CD4-positive, alpha-beta T cell treated with Interleukin-17A for 1 hour (primary cell): ENCODE data around the gene WAS.
"Not testable (repeated sequence)": the region's sequence is repeated elsewhere in the genome, so short reads cannot be mapped to it uniquely, and the experiment has no call there.

ENCODE experiments used
- DNase-seq: peaks from one replicate; pipeline ENCODE4 v3.0.0-alpha.2; 2020

Gene WAS

DNA sequence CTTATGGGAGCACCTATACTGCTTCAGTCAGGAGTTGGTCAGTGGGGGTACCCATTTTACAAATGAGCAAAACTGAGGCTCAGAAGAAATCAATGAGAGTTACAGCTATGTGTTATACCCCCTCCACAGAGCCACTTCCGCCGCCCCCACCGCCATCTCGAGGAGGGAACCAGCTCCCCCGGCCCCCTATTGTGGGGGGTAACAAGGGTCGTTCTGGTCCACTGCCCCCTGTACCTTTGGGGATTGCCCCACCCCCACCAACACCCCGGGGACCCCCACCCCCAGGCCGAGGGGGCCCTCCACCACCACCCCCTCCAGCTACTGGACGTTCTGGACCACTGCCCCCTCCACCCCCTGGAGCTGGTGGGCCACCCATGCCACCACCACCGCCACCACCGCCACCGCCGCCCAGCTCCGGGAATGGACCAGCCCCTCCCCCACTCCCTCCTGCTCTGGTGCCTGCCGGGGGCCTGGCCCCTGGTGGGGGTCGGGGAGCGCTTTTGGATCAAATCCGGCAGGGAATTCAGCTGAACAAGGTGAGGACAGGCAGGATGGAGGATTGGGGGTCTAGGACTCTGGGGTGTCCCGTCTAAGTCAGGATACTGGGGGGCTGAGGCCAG is 5.0 kb downstream of the WAS start:
- no peak for DNase-seq

DNA sequence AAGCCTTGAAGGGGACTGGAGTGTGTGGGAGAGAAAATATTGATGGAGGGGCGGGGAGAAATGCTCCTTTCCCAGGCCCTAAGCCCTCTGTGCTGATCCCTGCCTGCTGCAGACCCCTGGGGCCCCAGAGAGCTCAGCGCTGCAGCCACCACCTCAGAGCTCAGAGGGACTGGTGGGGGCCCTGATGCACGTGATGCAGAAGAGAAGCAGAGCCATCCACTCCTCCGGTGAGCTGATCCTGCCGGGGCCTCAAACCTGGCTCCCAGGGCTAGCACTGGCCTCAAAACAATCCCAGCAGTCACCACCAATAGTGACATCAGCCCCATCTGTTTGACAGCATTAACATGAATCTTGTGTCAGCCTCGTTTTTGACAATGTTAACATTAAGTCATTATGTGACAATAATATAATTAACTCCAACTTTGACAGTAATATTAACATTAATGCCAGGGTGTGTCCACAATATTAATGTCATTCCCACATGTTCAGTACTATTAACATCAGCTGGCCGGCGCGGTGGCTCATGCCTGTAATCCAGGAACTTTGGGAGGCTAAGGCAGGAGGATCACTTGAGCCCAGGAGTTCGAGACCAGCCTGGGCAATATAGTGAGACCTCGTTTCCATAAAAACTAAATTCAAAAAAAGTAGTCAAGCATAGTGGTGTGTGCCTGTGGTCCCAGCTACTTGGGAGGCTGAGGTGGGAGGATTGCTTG is 5.8 kb downstream of the WAS start:
- DNase-seq = no peak

DNA sequence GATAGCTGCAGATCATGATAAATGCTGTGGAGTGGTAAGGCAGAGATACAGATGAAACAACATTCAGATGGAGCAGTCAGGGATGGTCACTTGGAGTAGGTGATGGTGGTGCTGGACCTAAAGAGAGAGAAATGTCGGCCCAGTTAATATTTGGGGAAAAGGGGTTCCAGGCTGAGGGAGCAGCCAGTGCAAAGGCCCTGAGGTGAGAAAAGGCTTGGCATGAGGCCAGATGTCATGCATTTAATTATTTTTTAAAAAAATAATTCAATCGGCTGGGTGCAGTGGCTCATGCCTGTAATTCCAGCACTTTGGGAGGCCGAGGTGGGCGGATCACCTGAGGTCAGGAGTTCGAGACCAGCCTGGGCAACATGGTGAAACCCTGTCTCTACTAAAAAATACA is 8.1 kb downstream of the WAS start:
- not testable (repeated sequence) for DNase-seq

DNA sequence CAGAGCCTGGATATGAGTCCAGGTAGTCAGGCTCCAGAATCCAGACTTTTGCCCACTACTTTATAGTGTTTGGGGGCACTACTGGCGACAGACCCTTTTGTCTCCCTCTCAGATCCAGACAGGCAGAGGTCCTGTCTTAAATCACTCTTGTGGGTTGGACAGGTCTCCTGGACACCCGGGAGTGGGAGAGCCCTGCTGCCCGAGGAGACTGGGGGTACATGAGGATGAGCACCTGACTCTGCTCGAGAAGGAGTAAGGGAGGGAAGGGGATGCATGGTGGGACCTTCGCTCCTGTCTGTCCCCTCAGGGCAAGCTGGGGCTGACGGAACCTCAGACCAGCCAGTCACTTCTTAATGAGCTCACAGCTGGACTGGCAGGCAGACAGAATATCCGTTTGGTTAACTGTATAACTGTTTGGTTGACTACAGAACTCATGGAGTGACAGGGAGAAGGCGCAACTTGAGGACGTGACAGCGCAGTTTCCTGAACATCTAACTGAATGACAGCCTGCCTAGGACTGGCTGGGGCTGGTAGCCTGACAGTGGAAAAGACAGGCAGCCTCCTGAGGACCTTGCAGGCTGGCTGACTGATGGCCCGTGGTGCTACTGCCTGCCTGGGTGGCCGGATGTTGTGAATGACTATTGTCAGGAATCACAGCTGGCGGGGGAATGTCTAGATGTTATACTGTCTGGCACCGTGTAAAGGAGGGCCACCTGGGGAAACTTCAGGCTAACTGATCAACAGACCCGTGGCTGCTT is 11.4 kb downstream of the WAS start:
- DNase-seq = no peak

DNA sequence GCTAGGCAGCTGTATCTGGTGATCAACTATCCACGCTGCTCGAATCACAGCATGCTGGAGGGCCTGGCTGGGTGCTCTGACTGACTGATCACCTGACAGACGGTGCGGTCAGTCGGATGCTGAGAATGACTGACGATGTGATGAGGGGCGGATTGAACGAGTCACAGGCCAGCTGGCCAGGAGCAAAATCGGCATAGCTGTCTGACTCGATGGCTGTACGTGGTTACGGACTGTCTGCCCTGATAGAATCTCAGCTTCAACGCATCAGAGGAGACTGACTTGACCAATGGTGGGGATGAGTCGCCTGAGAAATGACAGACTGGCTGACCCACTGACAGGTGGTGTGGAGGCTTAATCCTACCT is 11.9 kb downstream of the WAS start:
- no peak for DNase-seq

DNA sequence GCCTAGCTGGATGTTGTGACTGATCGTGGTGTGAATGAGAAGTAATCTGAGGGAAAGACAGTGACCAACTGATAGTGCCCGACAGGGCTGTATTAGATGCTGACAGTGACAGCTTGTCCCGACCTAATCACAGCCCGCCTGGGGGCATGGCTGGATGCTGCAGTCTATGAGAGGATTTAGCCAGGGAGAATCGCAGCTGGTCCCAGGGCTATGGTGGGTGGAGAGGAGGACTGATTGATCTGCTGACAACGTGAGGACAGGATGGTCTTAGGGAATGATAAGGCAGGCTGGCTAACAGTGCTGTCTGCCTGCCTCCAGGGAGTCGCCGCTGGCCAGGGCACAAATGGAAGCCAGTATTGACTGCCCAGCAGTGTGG is 12.3 kb downstream of the WAS start:
- peak; percentile 3 for DNase-seq

DNA sequence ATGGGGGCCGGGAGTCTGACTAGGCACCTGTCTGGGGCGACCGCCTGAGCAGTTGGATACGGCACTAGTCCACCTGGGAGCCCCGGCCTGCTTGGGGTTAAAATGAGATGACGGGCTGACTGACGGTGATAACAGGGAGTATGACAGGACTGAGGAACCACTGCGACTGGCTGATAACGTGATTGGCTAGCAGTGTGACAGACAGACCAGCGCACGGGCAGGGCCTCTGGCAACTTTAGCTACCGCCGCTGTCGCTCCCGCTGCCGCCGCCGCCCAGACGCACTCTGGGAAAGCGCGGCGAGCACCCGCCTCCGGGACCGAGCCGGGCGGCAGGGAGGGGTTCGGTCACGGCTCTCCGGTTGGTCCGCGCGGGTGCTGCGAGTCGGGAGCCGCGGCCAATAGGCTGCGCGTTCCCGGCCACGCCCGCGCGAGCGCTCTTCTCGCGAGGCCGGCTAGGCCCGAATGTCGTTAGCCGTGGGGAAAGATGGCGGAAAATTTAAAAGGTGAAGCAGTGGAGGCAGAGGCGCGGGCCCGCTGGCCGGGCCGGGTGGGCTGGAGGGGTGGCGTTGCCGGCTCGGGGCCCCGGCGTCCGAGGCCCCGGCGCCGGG is 12.8 kb downstream of the WAS start, which contains the start of gene SUV39H1:
SUV39H1 (plus strand) TSS at position 434 of the 608 bp plus-strand sequence; CDS start at position 485, 51 bp downstream.
- DNase-seq = peak; percentile 90

DNA sequence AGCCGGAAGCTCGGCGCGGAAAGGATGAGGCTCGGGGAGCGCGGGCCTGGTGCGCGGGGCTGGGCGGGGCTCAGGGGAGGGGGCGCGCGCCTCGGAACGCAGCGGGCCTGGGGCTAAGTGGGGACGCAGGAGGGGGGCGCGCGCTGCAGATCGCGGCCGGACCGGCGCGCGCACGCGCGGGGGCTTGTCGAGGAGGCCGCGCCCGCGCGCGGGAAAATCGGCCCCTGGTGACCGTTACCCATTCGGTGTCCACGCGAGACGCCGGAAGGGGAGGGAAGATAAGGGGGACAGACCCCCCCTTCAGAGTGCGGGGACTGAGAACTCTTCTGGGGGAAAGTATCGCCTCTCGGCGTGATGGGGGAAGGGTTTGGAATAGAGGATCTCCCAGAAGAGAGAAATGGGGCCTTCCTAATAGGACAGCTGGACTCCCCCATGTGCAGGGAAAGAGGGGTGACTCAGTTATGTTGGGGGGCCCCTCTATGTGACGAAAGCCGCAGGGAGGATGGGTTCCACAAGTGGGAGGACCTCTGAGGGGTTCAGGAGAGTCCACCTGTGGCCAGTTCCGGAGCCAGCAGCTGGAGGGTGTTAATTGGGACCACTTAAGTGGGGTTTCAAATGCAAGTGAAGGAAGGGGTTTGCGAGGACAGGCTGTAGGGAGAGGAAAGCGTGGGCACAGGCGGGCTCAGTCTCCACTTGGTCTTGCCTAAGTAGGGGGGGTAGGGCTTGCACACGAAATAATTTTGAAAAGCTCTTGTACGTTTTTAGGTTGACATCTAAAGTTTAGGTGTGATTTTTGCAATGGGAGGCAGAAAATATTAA is 13.5 kb downstream of the WAS start:
- peak; percentile 39 for DNase-seq

DNA sequence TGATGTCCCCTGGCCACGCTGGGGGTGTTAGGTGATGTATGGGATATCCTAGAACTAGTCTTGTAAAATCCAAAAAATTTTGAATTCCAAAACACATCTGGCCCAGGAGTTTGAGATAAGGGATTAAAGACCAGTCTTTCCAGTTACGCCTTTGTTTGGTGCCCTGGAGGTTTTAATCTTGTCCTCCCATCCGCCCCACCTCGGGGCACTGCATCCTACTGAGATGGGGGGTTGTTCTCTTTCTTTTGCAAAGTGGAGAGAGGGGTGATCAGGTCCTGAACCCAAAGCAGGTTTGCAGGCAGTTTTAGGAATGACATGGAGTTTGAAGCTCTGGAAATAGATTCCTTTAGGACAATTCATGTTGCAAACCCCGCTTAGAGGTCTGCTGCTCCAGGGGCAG is 14.7 kb downstream of the WAS start:
- no peak for DNase-seq

DNA sequence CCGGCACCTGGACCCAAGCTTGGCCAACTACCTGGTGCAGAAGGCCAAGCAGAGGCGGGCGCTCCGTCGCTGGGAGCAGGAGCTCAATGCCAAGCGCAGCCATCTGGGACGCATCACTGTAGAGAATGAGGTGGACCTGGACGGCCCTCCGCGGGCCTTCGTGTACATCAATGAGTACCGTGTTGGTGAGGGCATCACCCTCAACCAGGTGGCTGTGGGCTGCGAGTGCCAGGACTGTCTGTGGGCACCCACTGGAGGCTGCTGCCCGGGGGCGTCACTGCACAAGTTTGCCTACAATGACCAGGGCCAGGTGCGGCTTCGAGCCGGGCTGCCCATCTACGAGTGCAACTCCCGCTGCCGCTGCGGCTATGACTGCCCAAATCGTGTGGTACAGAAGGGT is 16.6 kb downstream of the WAS start:
- no peak for DNase-seq

DNA sequence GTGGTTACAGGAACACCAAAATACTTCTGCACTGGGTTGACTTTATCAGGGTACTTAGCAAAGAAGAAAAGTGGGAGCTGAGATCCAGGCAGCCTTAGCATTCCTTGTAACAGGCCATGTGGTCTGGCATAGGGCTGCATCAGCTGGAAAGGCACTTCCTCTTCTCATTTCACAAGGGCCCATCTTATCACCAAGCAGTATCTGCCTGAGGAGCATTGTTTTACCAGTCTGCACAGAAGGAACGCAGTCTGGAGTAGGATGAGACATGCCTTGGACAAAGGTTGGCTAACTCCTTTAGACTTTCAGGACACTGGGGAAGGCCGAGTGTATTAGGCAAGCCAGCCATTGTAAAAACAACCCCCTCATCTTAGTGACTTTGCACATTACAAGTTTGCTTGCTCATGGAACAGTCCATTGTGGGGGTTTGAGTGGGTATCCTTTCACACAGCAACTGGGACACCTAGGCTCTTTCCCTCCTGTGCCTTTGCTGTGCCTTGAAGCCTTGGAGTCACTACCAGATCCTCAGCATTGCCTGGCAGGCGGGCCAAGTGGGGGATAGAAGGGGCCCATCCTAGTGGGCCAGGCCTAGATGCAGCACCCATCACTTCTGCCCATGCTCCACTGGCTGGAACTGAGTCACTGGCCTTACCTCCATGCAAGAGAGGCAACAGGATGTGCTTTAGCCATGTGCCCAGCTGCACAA is 17.5 kb downstream of the WAS start:
- DNase-seq = no peak

DNA sequence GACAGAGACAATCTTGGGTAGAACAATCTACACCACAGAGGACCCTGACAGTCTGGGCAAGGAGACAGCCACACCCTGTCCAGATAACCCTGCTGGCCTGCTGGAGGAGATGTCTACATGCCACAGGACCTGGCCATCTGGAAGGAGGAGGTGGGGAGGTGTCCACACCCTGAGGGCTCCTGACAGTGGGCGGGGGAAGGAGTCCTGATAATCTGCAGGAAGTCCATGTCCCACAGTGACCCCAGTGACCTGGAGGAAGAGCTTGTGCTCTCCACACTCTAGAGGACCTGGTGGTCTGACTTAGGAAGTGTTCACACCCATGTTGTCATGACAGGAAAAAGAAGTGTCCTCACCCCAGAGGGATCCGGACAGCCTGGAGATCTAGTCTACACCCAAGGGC is 18.4 kb downstream of the WAS start:
- no peak for DNase-seq

DNA sequence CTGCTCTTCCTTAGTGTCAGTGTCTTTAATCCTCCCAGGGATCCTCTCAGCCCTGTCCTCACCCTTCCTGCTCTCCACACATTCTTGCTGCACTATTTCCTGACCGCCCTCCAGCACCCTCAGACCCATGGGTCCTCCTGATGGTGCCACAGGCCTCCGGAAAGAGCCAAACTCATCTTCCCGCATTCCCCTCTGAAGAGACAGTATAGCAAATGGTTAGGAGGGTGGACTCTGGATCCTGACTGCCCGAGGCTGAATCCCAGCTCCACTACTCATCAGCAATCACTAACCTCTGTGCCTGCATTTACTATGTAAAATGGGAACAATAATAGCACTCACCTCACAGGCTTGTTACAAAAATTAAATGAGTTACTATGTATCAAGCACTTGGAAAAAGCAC is 19.1 kb downstream of the WAS start:
- DNase-seq = no peak

DNA sequence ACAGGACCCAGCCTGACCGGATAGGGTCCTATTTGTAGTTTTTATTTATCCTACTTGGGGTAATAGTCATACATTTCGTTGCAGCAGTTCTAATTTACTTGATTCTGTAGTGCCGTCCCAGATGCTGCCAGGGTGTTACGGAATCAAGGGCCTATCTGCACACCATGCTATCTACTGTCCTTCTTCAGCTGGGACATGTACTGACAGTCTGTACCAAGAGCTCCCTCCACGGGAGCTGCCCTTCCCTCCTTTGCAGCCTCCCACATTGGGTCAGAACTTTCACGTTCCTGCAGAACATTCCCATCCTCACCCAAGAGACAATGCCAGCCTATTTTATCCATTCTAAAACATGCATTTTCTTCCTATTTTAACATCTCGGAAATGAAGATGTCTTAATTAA is 19.6 kb downstream of the WAS start:
- no peak for DNase-seq

DNA sequence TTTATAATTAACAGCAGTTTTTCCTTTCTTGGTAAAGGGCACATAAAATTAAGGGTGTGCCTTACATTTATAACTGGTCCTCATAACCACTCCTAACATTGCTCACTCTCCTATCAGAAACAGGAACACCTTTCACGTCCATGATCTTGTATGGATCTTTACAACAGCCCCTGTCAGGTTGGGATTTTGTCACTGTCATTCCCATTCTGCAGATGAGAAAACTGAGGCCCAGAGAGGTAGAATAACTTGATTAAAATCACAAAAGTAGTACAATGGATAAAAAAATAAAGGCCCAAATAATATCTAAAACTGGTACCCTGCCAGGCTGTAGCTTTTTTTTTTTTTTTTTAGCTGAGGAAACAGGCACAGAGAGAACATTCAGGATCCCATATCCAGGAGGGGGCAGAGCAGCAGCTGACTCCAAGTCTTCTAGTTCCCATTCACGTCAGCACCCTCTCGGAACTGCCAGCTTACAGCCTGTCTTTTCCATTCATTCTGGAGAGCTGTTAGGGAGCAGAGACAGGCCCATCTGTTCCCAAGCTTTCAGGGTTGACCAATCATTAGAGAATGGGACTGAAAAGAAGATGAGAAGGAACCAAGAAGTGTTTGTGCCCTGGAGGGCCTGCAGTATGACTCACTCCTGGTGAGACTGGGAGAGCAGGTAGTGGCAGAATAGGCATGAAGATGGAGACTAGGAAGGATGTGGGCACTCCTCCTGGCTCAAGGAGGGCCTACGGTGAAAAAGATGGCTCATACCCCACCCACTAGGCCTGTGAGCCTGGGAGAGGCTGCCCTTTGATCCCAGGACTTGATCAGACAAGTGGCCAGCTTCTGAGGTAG is 20.3 kb downstream of the WAS start:
- no peak for DNase-seq

DNA sequence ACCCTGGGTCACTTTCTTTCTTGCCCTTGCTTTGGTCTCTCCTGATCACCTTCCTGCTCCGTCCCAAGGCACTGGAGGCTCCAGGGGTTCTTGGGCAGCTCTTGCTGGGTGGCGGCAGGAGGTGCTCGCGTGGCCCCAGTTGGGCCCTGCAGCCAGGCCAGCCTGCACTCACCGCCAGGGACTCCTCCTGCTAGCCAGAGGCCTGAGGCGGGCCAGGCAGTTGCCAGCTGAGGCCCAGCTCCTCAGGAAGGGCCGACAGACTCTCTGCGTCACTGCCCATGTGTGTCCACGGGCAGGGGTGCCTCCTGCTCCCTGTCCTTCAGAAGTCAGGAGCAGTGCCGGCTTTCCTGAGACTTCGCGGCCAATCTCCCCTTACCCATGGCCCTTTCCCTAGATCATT is 22.3 kb downstream of the WAS start:
- DNase-seq = no peak

DNA sequence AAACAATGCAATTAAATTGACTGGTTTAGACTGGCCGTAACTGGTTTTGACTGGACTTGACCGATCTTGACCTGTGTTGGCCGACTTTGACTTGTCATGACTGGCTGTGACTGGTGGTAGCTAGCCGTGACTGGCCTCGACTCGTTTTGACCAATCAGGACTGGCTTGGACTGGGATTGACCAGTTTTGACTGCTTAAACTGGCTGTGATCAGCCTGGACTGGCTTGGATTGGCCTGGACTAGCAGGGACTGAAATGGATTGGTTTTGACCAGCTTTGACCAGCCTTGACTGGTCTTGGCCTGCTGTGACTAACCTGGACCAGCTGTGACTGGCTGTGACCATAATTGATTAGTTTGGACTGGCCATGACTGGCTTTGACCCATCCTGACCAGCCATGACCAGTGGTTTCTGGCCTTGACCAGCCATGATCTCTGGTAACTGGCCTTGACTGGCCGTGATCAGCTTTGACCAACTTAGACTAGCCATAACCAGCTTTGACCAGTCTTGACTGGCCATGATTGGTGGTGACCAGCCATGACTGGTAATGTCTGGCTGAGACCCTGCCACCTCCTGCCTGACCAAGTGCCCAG is 26.0 kb downstream of the WAS start:
- DNase-seq = no peak

DNA sequence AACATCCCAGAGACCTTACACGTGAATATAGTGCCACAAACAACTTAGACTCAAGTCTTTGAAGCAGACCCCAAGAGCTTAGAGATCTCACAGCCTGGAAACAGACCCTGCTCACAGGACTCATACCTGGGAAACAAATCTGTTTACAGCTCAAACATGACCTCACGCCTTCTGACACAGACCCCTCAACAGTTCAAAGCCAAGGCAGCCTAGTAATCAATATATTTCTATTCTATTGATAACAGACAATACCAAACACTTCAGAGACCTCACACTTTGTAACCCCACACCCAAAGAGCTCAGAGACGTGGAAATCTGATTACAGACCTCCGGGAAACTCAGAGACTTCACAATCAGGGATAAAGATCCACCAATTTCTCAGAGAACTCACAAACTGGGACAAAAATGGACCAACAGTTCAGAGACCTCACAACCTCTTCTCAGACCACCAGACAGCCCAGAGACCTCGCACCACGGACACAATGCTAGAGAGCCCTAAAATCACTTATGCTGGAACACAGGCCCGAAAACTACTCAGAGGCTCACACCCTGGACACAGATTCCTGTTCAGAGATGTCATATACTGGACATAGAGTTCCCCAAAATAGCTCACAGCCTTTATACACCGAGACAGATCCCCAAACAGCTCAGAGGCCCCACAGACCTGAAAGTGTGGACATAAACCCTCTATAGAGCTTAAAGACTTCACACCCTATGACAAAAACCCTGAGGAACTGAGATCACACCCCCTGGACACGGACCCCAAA is 27.7 kb downstream of the WAS start:
- no peak for DNase-seq

DNA sequence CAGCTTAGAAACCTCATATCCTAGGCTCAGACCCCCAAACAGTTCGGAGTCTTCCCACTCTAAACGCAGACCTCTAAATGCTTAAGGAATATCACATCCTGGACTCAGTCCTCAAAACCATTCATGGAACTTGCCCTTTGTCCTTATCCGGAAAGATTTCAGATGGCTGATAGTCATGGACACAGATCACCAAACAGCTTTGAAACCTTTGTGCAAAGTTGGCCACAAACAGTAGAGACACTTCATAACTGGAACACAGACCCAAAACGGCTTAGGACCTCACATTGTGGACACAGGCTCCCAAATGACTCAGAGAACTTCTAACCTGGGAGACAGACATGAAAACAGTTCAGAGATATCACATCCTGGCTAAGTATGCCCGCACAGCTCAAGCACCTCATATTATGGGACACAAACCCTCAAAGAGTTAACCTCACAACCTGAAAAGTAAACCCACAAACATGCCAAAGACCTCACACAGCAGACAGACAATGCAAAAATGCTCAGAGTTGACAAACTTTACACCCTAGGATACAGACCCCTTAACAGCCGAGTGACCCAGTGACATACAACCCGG is 28.4 kb downstream of the WAS start:
- no peak for DNase-seq

DNA sequence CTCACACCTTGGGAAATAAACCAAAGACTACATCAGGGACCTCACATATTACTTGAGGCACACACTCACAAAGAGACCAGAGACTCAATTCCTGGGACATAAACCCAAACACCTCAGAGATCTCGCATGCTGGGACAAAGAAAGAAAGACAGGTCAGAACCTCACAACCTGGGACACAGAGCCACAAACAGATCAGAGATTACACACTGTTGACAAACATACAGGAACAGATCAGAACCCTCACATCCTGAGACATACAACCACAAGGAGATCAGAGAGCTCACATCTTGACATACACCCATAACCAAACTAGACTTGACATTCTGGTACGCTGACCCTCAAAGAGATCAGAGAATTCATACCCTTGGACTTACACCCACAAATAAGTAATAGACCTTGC is 30.2 kb downstream of the WAS start:
- no peak for DNase-seq
